GM19395 (cell line): Measurements from ENCODE around the gene SMCHD1.
"Not testable (repeated sequence)": the region's sequence is repeated elsewhere in the genome, so short reads cannot be mapped to it uniquely, and the experiment has no call there.

Experiments
- ATAC-seq: cut with Tn5 transposase; IDR thresholded peaks from one replicate; pipeline ENCODE4 v1.9.1; 2021; ENCODE audit warnings: mild to moderate bottlenecking, moderate library complexity; ENCODE audit not compliant: unreplicated experiment

Gene SMCHD1

DNA sequence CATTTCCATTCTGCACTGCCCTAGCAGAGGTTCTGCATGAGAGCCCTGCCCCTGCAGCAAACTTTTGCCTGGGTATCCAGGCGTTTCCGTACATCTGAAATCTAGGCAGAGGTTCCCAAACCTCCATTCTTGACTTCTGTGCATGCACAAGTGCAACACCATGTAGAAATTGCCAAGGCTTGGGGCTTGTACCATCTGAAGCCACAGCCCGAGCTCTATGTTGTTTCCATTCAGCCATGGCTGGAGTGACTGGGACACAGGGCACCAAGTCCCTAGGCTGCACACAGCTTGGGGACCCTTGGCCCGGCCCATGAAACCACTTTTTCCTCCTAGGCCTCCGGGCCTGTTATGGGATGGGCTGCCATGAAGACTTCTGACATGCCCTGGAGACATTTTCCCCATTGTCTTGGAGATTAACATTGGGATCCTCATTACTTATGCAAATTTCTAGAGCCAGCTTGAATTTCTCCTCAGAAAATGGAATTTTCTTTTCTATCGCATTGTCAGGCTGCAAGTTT lies 154.2 kb downstream of the SMCHD1 start:
- not testable (repeated sequence) for ATAC-seq

DNA sequence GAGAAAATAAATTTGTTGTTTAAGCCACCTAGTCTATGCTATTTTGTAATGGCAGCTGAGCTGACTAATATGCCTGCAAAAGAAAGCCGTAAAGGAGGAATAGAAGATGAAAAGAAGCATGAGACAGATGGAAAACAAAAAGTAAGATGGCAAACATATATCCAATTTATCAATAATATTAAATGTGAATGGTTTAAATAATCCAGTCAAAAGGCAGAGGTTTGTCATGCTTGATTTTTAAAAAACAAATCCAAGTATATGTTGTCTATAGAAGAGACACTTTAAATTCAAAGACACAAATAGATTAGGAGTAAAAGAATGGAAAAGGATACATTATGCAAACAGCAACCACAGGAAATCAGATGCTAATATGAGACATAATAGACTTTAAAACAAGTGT lies 155.9 kb downstream of the SMCHD1 start:
- ATAC-seq = no peak

DNA sequence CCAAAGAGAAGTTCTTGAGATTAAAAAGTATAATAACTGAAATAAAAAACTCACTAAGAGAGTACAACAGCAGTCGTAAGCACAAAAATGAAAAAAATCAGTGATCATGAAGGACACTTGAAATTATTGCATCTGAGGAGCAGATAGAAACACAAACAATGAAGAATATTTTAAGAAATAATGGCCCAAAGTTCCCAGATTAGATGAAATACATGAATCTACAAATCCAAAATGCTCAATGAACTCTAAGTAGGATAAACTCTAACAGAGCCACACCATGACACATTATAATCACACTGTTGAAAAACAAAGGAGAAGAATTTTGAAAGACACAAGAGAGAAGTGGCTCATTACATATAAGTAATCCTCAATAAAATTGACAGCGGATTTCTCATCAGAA lies 159.4 kb downstream of the SMCHD1 start:
- ATAC-seq = no peak

DNA sequence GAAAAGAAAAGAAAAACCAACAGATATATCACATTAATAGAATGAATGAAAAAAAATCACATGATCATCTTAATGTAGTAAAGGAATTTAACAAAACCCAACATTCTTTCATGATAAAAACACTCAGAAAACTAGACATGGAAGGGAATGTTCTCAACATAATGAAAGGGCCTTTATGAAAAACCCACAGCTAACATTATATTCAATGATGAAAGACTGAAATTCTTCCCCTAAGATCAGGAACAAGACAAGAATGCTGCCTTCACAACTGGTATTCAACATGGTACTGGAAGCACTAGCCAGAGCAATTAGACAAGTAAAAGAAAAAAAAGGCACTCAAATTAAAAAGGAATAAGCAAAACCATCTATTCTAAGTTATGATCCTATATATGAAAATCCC lies 162.8 kb downstream of the SMCHD1 start:
- ATAC-seq = no peak

DNA sequence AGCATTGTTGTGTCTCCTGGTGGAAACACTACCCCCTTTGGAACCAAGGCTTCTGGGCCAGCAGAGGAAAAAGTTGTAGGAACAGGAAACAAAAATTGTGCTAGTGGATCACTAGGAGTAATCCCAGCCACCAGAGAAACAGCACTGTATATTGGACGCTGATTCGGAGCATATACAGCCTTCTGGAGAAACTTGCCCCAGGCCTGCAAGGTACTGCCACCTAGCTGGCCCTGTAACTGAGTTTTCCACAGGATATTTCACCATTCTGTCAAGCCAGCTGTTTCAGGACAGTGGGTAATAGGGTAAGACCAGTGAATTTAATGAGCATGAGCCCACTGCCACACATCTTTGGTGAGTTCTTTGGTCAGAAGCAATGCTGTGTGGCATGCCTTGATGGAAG lies 166.2 kb downstream of the SMCHD1 start:
- no peak for ATAC-seq

DNA sequence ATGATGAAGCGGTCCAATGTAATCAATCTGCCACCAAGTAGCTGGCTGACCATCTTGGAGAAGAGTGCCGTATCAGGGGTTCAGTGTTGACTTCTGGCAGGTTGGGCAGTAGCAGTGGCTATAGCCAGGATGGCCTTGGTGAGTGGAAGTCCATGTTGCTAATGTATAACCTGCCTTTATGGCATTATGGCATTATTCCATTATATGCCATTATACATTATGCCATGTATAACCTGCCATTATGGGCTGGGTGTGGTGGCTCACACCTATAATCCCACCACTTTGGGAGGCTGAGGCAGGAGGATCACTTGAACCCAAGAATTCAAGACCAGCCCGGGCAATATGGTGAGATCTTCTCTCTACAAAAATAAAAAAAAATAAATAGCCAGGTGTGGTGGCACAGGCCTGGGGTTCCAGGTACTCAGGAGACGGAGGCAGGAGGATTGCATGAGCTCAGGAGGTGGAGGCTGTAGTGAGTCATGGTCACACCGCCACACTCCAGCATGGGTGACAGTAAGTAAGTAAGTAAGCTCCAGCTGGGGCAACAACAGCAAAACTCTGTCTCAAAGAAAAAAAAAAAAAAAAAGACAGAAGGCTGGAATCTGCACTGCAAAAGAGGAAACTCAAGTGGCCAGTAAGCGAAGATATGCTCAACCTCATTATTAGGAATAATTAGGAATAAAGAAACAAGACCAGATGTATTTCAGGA lies 166.8 kb downstream of the SMCHD1 start:
- no peak for ATAC-seq

DNA sequence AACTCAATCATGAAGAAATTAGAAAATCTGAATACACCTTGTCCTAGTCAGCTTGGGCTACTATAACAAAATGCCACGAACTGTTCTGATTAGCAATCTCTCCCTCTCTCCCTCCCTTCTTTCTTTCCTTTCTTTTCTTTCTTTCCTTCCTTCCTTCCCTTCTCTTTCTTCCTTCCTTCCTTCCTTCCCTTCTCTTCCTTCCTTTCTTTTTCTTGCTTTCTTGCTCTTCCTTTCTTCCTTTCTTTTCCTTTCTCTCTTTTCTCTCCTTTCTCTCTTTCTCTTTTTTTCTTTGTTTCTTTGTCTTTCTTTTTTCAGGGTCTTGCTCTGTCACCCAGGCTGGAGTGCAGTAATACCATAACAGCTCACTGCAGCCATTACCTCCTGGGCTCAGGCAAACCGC lies 167.7 kb downstream of the SMCHD1 start:
- no peak for ATAC-seq

DNA sequence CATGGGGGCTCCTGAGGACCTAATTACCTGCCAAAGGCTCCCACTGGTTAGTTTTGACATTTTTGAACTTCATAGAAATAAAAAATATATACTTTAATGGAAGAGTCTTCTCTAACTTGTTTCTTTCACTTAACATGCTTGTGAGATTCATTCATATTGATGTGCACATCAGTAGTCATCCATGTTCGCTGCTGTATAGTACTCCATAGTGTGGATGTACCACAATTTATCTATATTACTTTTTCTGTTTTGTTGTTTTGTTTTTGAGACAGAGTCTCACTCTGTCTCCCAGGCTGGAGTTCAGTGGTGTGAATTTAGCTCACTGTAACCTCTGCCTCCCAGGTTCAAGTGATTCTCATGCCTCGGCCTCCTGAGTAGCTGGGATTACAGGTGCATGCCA lies 168.4 kb downstream of the SMCHD1 start:
- ATAC-seq = no peak

DNA sequence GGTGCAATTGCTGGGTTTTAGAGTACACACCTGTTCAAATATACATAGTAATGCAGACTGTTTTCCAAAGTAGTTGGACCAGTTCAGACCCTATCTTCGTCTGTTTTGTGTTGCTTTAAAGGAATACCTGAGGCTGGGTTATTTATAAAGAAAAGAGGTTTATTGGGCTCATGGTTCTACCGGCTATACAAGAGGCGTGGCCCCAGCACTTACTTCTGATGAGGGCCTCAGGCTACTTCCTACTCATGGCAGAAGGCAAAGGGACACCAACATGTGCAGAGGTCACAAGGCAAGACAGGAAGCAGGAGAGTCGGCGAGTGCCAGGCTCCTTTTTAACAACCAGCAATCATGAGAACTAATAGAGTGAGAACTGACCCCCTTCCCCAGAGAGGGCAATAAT lies 169.3 kb downstream of the SMCHD1 start:
- no peak for ATAC-seq

DNA sequence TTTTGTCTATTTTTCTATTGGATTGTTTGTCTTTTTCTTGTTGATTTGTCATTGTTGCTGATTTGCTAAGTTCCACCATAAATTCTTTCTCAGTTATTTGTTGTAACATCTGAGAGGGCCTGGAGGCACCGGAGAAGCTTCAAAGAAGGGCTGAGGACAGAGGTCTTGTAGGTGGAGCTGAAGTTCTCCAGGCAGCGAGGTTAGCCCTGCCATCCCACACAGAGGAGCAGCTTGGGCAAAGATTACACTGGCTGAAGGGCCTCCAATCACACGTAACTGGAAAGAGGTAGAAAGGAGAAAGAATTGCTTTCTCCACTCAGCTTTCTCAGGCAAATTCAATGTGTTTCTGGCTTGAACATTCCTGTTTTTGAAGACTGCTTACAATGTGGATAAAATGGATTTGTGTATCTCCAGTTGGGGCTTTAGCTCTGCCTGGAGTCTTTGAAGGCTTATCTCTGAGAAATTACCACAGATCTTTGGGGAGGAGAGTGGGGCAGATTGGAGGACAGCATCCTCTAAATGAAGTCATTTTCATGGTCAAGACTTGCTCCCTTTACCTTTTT lies 170.2 kb downstream of the SMCHD1 start:
- no peak for ATAC-seq

DNA sequence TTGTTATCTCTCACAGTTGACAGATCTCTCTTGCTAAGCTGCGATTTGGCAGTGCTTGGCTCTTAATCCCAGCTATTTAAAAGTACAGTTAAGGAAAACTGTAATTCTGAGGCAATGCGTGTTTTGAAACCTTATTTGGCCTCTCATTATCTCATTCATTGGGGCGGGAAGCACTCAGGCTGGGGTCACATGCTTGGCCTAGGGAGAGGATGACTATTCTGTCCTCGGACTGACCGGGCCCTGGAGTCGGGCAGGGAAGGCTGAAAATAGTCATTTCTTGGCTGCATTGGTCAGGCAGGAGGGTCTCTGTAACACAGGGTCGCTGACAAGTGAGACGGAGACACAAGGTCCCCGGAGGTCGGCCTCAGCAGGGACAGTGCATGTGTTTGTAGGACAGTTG lies 171.1 kb downstream of the SMCHD1 start:
- no peak for ATAC-seq

DNA sequence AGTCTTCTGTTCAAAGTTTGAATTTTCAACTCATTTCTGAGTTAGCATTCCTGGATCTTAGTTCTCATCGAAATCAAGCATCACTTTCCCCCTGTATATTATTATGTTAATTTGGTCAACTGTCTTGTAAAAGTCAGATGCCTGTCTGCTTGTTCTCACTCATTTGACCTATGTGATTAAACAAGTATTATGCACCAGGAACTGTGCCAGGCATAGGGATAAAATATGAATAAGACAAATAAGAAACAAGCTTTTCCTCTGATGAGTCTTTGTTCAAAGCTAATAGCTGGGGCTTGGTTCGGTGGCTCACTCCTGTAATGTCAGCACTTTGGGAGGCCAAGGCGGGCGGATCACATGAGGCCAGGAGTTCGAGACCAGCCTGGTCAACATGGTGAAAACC lies 171.5 kb downstream of the SMCHD1 start:
- no peak for ATAC-seq

DNA sequence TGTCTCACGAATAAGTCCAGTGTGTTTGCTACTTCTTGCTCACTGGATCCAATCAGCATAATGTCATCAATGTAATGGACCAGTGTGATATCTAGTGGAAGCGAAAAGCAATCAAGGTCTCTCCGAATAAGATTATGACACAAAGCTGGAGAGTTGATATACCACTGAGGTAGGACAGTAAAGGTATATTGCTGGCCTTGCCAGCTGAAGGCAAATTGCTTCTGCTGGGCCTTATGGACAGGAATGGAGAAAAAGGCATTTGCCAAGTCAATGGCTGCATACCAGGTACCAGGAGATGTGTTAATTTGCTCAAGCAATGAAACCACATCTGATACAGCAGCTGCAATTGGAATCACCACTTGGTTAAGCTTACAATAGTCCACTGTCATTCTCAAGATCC lies 180.6 kb downstream of the SMCHD1 start:
- ATAC-seq = not testable (repeated sequence)

DNA sequence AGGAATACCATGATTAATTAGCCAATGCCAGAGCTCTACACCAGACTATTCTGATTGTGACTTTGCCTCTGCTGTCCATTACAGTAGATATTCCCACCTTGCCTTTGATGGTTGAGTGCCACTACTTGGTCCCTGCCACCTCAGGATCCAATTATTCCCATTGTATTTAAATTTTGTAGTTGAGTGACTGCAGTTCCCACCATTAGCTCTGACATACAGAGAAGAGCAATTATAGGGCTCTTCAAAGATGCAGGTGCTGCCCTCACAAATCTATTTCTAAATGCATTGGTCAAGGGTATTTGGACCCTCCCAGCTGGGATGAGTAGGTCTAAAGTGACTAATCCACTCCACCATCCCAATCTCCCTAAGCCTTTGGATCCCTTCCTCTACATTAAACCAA lies 181.8 kb downstream of the SMCHD1 start:
- not testable (repeated sequence) for ATAC-seq

DNA sequence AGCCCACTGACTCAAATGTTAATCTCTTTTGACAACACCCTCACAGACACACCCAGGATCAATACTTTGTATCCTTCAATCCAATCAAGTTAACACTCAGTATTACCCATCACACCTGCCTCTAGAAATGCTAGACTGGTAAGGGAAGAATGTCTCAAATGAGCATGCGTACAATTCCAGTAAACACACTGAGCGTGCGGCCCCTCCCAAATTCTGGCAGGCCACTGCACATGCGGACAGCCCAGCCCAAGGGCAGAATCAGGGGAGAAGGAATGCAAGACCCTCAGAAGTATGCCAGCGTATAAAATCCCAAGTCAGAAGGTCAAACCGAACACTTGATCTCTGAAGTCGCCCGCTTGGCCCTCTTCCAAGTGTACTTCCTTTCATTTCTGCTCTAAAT lies 183.7 kb downstream of the SMCHD1 start:
- no peak for ATAC-seq

DNA sequence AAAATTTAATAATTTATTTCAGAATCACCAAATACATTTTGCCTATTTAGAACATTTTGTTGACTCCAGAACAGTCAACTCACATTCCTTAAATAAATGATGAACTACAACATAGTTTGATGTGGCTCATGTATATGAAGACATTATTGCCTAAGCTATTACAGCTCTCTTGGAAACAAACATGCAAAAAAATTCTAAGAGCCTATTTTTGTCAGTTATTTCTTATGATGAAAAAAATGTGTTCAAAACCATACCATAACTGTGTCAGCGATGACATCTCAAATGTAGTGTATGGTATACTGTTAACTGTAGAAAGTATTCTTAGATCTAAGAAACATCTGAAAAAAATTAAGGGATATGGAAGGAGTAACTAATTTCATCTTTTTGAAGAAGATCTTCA lies 185.0 kb downstream of the SMCHD1 start:
- ATAC-seq = no peak

DNA sequence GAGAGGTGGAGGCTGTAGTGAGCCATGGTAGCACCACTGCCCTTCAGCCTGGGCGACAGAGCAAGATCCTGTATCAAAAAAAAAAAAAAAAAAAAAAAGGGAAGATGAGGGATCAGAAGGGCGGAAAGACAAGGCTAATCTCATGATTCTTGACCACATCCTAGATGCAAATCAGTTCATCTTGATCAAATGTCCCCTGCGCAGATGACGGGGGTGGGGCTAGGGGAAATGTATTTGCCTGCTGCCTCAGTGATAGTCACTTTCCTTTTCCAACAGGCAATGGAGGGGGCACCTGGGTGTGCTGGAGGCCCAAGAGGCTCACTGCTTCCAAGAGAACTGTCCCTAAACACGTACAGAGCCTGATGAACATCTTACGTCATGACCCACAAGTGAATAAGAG lies 187.6 kb downstream of the SMCHD1 start:
- ATAC-seq = no peak

DNA sequence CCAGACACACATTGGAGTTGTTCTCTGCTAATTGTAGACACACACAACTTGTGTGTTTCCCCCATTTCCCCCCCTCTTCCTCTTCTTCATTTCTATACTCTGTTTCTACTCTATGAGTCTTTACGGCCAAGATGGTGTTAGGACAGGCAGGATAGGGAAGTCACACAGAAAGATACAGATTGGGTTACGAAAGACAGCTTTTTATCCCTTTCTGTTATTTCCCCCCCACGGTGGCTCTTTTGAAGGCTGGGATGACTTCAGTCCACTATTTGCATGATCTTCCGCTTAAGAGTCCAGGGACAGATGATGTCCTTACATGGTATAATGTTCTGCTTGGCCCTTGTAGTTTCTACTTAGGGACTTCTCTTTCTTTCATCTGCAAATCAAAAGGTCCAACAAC lies 189.6 kb downstream of the SMCHD1 start:
- no peak for ATAC-seq

DNA sequence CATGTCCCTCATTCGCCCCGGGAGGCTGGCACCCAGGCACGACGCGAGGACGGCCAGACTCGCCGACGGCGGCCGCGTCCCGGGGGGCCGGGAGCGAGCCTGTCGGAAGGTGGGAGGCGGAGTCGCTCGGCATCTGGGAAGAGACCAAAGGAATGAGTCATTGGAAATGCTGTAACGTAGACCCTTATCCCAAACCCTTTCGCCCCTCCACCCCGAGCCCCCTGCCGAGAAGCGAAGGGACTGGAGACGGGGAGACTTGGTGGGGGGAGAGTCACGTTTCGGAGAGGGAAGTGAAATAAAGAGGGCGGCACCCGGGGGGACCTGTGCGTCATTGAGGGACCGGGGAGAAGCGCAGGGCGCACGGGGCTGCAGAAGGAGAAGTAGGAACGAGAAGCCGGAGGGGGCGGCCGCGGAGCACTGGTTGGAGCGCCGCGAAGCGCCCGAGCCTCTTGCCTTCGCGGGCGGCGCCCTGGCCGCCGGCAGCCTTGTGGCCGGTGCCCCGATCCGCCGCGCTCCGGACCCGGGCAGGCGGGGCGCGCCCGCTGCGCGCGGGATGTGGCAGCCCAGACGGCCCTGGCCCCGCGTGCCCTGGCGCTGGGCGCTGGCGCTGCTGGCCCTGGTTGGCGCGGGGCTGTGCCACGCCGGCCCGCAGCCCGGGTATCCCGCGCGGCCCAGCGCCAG lies 191.2 kb downstream of the SMCHD1 start, which contains the start of gene EMILIN2:
EMILIN2 (plus strand) TSS at position 371 of the 681 bp plus-strand sequence; CDS start at position 554, 183 bp downstream.
- peak; percentile 49 for ATAC-seq

DNA sequence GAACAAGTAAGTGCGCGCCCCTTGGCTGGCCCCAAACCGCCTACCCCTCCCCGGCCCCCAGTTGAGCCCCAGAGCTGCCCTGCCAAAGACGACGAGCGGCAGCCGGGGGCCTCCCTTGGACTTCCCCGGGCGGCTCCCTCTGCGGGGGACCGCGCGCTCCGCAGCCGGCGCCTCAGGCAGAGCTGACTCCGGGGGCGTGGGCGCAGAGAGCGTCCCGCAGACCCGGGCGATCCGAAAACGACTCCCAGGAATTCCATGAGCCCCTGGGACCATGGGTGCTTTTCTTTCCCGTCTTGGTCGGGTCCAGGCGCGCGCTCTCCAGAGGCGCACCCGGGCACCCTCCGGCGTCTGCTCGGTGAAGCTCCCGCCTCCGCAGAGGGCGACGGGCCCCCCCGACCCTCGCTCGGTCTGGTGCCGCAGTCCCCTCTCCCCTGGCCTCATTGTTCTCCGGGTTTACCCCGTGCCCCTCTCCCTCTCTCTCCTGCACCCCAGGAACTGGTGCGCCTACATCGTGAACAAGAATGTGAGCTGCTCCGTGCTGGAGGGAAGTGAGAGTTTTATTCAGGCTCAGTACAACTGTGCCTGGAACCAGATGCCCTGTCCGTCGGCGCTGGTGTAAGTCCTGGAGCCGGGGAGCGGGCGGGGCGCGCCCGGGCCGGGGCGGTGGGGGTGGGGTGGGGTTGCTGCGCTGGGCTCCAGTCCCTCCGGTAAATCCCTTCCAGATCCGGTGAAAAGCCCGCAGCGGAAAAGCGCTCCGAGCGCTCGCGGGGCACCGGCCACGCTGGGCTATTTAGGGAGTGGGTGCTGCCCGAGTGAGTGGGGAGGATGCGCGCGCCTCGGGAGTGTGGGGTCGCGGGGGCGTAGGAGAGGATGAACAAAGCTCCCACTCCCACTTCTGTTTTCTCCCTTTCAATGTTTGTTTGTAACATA lies 192.1 kb downstream of the SMCHD1 start:
- ATAC-seq = peak; percentile 27
